Hepatocyte (in vitro differentiated cells): Measurements from ENCODE around the gene CSMD2.

ENCODE experiments used
- EZH2 ChIP-seq: fragments of 200-600 bp; sonication (generic); IDR thresholded peaks from 2 replicates; pipeline ENCODE4 v1.6.1; 2016; ENCODE audit warnings: antibody characterized with exemption, mild to moderate bottlenecking, borderline replicate concordance
- TF ChIP-seq, protein P1 (sequence below): fragments of 200-600 bp; sonication (generic); IDR thresholded peaks from 2 replicates; pipeline ENCODE4 v1.5.1; 2016; ENCODE audit warnings: antibody characterized with exemption, mild to moderate bottlenecking; ENCODE audit not compliant: poor library complexity

DNA sequence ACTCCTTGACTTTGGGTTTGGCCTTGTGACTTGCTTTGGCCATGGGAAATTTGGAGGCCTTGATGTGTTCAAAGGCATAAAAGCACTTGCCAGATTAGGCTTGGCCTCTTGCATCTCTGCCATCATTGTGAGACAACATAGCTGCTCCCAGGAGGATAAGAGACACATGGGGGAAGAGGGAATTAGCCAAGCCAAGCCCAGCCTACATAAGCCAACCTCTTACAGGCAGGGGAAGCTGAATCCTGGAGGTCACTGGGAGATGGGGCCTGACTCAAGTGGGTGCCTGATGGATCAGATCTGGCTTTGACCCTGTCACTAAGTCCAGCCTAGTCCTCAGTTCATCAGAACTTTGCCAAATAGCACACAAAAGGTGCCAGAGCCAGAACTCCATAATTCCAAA, 338.7 kb downstream of the CSMD2 start:
- no peak for TF ChIP-seq EZH2
- TF ChIP-seq, protein P1, sequence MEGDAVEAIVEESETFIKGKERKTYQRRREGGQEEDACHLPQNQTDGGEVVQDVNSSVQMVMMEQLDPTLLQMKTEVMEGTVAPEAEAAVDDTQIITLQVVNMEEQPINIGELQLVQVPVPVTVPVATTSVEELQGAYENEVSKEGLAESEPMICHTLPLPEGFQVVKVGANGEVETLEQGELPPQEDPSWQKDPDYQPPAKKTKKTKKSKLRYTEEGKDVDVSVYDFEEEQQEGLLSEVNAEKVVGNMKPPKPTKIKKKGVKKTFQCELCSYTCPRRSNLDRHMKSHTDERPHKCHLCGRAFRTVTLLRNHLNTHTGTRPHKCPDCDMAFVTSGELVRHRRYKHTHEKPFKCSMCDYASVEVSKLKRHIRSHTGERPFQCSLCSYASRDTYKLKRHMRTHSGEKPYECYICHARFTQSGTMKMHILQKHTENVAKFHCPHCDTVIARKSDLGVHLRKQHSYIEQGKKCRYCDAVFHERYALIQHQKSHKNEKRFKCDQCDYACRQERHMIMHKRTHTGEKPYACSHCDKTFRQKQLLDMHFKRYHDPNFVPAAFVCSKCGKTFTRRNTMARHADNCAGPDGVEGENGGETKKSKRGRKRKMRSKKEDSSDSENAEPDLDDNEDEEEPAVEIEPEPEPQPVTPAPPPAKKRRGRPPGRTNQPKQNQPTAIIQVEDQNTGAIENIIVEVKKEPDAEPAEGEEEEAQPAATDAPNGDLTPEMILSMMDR: no peak
